ENCODE measurements around the gene CITED4.

DNA sequence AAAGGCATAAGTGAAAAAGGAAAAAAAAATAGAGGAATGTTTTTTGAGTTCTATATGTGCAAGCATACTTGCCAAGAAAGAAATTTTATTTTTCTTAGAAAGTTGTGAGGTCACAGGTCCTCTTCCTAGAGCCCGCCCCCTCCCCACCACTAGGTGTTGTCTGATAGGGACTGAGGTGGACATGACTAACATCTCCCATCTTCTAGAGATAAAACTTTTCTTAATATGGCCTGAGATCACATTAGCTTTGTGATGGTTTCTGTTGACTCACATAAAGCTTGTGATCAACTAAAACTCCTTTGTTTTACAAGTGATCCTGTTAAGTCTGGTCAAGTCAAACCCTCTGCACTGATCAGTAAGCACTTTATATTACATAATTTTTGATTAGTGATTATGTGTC, 33.4 kb upstream of the CITED4 start:
- TF ChIP-seq JUND (IDR thresholded peaks at IDR 0.05): no peak
- no peak for TF ChIP-seq POLR2AphosphoS5 (IDR thresholded peaks at IDR 0.05; ENCODE audit: low read depth, low read length)
- TF ChIP-seq EZH2 (IDR thresholded peaks at IDR 0.05): no peak
- no peak for TF ChIP-seq EZH2phosphoT487 (IDR thresholded peaks at IDR 0.05; ENCODE audit: borderline replicate concordance)
- no peak for TF ChIP-seq RAD21 (IDR thresholded peaks at IDR 0.05; ENCODE audit: low read depth)

Data from HCT116 (cell line).